ENCODE results near the gene GUCA2A. TPM values are rescaled to one million over a fixed set of nuclear protein-coding genes. Genes with fewer than 3 reads are reported as not detected.

The GUCA2A gene
- total and polyA plus RNA-seq, 2 of the 4 experiments (the other 2 are of a cell fraction), result not detected

- no peak overlapping the region for H2AFZ ChIP-seq (replicated peaks; ENCODE audit: low read length, poor library complexity)
- no peak overlapping the region for H2BK15ac ChIP-seq (ENCODE audit: low read depth, low read length)
- no peaks in the 10 kb centered on the region for H3K79me1 ChIP-seq (ENCODE audit: low read depth in 1 of 2, low read length in 2 of 2)
- no peaks in the 10 kb centered on the region for H3K4me1 ChIP-seq (ENCODE audit: control insufficient read depth, insufficient read depth, low read length)
- no peaks in the 10 kb centered on the region for H3K9me3 ChIP-seq (ENCODE audit: control insufficient read depth, insufficient read depth, low read length)
- no peak overlapping the region for H2AK9ac ChIP-seq (replicated peaks; ENCODE audit: low read depth, low read length, poor library complexity)
- H2BK20ac ChIP-seq (ENCODE audit: low read depth, low read length), result no peak overlapping the region
- no peak overlapping the region for H3K4ac ChIP-seq (ENCODE audit: low read depth, low read length)
- no peak overlapping the region for H3K27ac ChIP-seq (ENCODE audit: insufficient read depth, low read length)
- CTCF ChIA-PET, result no interaction called here
- H3K23ac ChIP-seq (ENCODE audit: low read depth, low read length), result no peak overlapping the region
- H4K8ac ChIP-seq (ENCODE audit: low read depth in 2 of 2, low read length in 2 of 2), result no peak overlapping the region
- no peak overlapping the region for H3K4me2 ChIP-seq (ENCODE audit: low read depth, low read length)
- H3K14ac ChIP-seq (replicated peaks; ENCODE audit: low read depth, low read length), result no peak overlapping the region
- in situ Hi-C loops (cut with MboI; ENCODE audit: low sequenced_read_pairs), result no loop called here
- intact Hi-C loops (cut with micrococcal nuclease), result no loop called here
- H3K36me3 ChIP-seq (ENCODE audit: control insufficient read depth, insufficient read depth, low read length), result no peaks in the 10 kb centered on the region
- no peak overlapping the region for H2AK5ac ChIP-seq (ENCODE audit: low read depth, low read length)
- no TSS peak for BruUV-seq (replicated peaks)
- no peaks in the 10 kb centered on the region for H3K9me1 ChIP-seq (ENCODE audit: insufficient read depth, low read length)
- no peak overlapping the region for H3K9ac ChIP-seq (ENCODE audit: low read depth, low read length)
- peaks cover 3% of the 10 kb centered on the region for H3K27me3 ChIP-seq (ENCODE audit: control insufficient read depth, insufficient read depth, low read length)
- POLR2A ChIA-PET (ENCODE audit: unreplicated experiment), result no interaction called here
- no peak overlapping the region for H3K4me3 ChIP-seq (ENCODE audit: insufficient read depth, low read depth, low read length)
- no peak overlapping the region for H3K56ac ChIP-seq (ENCODE audit: extremely low read depth, insufficient read depth, low read length)
- H4K91ac ChIP-seq (ENCODE audit: insufficient read depth, low read depth, low read length), result no peak overlapping the region
- no peak overlapping the region for H2BK5ac ChIP-seq (ENCODE audit: low read depth, low read length, poor library complexity, severe bottlenecking)
- H2BK120ac ChIP-seq (ENCODE audit: low read depth, low read length), result no peak overlapping the region
- H4K5ac ChIP-seq (ENCODE audit: low read depth, low read length), result no peak overlapping the region
- dilution Hi-C loops (cut with HindIII; ENCODE audit: low sequenced_read_pairs, unreplicated experiment), result no loop called here
- H3K18ac ChIP-seq (ENCODE audit: low read depth, low read length), result no peak overlapping the region
- WGBS, 2 experiments (ENCODE audit: extremely low coverage in 2 of 2, insufficient read length in 1 of 2), result no CpG with 5 or more reads among the region's 3 CpGs
- ATAC-seq (ENCODE audit: low read depth) (no peak), DNase-seq (no peak)
- no peaks in the 10 kb centered on the region for H4K20me1 ChIP-seq (ENCODE audit: insufficient read depth, low read length)
- no peak for TF ChIP-seq RFX5 (IDR thresholded peaks at IDR 0.05; ENCODE audit: low read depth, low read length)
- TF ChIP-seq MXI1 (IDR thresholded peaks at IDR 0.05; ENCODE audit: borderline replicate concordance, low read depth, low read length), result no peak
- no peak for TF ChIP-seq CTCF (conservative IDR thresholded peaks at IDR 0.05; ENCODE audit: low read depth, low read length)
- TF ChIP-seq BHLHE40 (IDR thresholded peaks at IDR 0.05; ENCODE audit: low read depth, low read length), result no peak
- TF ChIP-seq FOS (IDR thresholded peaks at IDR 0.05; ENCODE audit: low read depth, low read length), result no peak
- no peak for TF ChIP-seq USF2 (IDR thresholded peaks at IDR 0.05; ENCODE audit: low read depth, low read length)
- TF ChIP-seq RCOR1 (IDR thresholded peaks at IDR 0.05; ENCODE audit: insufficient replicate concordance, low read length), result no peak
- no peak for TF ChIP-seq NFE2L2 (IDR thresholded peaks at IDR 0.05; ENCODE audit: low read depth, low read length)
- TF ChIP-seq CEBPB (IDR thresholded peaks at IDR 0.05; ENCODE audit: low read depth, low read length), result no peak
- no peak for TF ChIP-seq MAZ (IDR thresholded peaks at IDR 0.05; ENCODE audit: borderline replicate concordance, low read depth, low read length)
- TF ChIP-seq POLR2A (IDR thresholded peaks at IDR 0.05; ENCODE audit: low read depth, low read length), result no peak
- TF ChIP-seq CHD1 (IDR thresholded peaks at IDR 0.05; ENCODE audit: low read depth, low read length), result no peak
- TF ChIP-seq SMC3 (IDR thresholded peaks at IDR 0.05; ENCODE audit: low read depth, low read length), result no peak
- TF ChIP-seq RAD21 (IDR thresholded peaks at IDR 0.05; ENCODE audit: low read length), result no peak
These were observed 42.1 kb downstream of the GUCA2A start for GRCh38 chr1:42122408-42122807.

All from IMR-90 (cell line).